GM19043 (cell line): ENCODE results near the gene KCNQ2.

ENCODE experiments used
- ATAC-seq: cut with Tn5 transposase; IDR thresholded peaks from one replicate; pipeline ENCODE4 v1.9.1; 2021; ENCODE audit warnings: low read depth; ENCODE audit not compliant: unreplicated experiment

The KCNQ2 gene

GRCh38 chr20:63502671-63503172 is 30.3 kb upstream of the KCNQ2 start:
- no peak for ATAC-seq

GRCh38 chr20:63501818-63502670 is 29.6 kb upstream of the KCNQ2 start:
- ATAC-seq, result no peak

DNA sequence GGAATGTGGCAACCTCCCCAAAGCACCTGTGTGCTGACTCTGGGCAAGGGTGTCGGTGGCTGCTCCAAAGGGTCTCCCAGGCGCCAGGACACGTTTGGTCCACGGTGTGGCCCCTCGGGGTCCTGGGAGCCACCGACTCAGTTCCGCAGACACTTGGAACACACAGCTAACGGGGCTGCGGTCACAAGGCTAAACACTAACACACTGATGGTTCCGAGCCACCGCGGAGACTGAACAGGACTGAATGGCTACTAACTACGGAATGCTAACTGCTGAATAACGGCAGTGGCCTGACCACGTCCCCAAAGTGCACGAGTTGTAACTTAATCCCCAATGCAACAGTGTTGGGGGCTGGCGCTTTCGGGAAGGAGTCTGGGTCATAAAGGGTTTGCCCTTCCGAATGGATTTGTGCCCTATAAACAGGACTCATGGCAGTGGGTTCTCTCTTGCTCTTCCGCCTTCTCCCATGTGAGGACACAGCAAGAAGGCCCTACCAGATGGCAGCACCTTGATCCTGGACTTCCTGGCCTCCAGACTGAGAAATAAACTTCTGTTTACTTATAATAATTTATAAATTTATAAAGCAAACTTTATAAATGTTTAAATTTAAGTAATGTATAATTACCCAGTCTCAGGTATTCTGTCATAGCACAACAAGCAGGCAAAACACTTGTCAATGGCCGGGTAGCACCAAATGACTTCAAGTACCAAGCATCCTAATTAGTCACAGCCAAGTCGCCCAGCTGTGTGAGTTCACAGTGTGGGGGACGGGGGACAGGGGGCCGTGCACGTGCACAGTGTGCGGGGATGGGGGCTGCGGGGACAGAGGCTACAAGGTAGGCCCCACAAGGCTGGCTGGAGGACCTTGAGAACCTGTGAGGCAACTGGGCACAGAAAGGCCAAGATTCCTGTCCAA is 28.7 kb upstream of the KCNQ2 start:
- ATAC-seq, result no peak

GRCh38 chr20:63500151-63500901 is 27.9 kb upstream of the KCNQ2 start:
- no peak for ATAC-seq

- ATAC-seq, result no peak
Observed at GRCh38 chr20:63499338-63499969, 27.0 kb upstream of the KCNQ2 start.

DNA sequence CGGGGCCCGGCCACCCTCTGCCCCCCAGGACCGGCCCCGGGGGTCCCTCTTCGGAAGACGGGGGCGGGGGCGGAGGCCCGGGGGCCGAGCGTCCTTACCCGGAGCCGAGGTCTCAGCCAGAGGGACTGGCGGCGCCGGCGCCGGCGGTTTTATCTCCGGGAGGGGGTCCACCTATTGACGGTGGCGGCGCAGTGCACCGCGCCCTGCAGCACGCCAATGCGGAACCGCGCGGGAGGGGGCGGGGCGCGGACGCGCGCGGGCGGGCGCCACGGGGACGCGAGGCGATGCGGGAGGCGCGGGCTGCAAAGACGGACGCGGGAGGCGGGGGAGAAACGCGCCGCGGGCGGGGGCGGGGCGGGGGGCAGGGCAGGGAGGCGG is 26.5 kb upstream of the KCNQ2 start, which contains the start of gene EEF1A2:
EEF1A2 (minus strand) TSS at position 124 of the 378 bp plus-strand sequence. CDS start 1,320 bp downstream, outside the sequence.
- ATAC-seq, result no peak

- ATAC-seq, result no peak
Observed at GRCh38 chr20:63497946-63498935, 25.8 kb upstream of the KCNQ2 start.

DNA sequence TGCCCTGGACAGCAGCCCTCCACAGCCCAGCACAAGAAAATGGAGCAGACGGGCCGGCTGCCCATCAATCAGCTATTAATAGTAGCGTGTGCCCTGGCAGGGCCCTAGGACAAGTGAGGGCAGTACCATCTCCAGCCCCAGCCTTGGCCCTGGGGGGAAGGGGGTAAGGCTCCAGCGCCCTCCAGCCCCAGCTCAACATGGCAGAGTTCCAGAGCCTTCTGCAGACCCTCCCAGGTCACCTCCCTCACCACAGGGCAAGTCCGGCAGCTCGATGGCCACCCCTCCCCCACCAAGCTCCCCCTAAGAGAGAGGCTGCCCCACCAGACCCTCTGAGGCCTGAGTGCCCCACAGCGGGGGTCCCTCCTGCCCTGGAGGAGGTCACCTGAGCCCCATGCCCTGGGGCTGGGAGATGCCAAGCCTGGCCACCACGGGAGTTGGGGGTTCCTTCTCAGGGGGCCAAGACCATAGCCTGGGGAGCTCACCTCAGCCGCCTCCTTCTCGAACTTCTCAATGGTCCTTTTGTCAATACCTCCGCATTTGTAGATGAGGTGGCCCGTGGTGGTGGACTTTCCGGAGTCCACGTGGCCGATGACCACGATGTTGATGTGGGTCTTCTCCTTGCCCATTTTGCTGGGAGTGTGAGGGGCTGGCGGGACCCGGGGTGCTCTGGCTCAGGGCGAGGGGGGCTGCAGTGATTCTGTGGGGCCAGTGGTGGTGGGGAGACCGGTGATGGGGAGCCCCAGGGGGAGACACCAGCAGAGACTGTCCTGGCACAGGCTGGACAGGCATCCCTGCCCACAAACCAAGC is 24.9 kb upstream of the KCNQ2 start:
- ATAC-seq, result no peak

- ATAC-seq, result no peak
Observed at GRCh38 chr20:63496596-63497120, 24.2 kb upstream of the KCNQ2 start.

DNA sequence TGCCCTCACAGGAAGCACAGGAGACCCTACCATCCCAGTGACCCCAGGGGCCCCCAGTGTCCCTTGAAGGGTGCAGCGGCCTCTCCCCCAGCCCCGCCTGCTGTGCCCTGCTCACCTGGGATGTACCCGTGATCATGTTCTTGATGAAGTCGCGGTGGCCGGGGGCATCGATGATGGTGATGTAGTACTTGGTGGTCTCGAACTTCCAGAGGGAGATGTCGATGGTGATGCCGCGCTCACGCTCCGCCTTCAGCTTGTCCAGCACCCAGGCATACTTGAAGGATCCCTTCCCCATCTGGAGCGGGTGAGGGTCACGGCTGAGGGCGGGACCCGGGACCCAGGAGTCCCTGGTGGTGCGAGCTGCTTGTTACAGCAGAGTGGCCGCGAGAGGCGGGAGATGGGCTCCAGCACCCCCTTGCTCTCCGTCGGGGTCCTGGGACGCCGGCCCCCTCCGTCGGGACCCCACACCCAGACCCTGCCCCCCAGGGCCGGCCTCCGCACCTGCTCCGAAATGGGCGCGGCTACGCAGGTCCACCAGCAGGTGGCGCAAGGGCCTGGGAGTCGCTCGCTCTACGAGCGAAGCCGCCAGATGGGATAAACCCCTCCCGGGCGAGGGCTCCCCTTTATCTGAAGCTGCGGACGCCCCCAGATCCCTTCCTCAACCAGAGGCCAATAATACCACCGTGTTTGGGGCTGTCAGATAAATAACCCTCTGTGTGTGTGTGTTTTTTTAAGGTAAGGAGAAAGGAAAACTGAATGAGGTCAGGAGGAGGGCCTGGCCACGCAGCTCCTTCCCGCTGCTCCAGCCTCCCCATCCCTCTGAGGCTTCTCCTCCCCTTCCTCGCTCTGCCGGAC is 23.5 kb upstream of the KCNQ2 start:
- ATAC-seq, result no peak

DNA sequence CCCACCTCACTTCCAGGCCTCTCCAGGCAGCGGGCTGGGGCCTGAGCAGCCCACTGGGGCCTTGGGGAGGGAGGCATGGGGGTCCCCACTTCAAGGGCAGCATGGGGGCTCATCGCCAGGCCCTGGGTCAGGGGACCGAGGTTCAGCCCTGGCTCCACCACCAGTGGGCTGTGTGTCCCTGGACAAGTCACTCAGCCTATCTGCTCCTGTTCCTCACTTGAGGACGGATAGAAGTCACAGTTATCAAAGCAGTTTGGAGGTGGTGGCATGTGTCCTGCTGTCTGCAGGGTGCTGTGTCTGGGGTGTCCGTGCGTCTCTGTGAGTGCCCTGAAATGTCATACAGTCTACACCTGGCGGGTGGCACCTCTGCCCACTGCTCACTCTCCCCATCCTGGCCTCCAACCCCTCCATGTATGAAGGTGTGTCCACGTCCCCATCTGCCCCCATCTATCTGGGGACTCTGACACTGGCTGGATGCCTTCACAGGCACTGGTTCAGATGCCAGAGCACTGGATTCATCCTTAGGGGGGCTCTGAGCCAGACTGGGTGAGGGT is 22.8 kb upstream of the KCNQ2 start:
- ATAC-seq, result no peak

- no peak for ATAC-seq
Observed at GRCh38 chr20:63494420-63495166, 22.1 kb upstream of the KCNQ2 start.

- ATAC-seq, result no peak
Observed at GRCh38 chr20:63494084-63494419, 21.6 kb upstream of the KCNQ2 start.

- ATAC-seq, result no peak
Observed at GRCh38 chr20:63493563-63494020, 21.1 kb upstream of the KCNQ2 start.

- ATAC-seq, result no peak
Observed at GRCh38 chr20:63492982-63493381, 20.5 kb upstream of the KCNQ2 start.

DNA sequence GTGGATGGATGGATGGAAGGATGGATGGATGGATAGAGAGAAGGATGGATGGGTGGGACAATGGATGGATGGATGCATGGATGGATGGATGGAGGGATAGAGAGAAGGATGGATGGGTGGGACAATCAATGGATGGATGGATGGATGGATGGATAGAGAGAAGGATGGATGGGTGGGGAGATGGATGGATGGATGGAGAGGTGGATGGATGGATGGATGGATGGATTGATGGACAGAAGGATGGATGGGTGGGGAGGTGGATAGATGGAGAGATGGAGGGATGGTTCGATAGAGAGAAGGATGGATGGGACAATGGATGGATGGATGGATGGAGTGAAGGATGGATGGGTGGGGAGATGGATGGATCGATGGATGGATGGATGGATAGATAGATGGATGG is 20.1 kb upstream of the KCNQ2 start:
- no peak for ATAC-seq
